Measurements from ENCODE around the gene SNRPE. TPM values are rescaled to one million over a fixed set of nuclear protein-coding genes. Genes with fewer than 3 reads are reported as not detected.
"Not testable (repeated sequence)": the region's sequence is repeated elsewhere in the genome, so short reads cannot be mapped to it uniquely, and the experiment has no call there.

The SNRPE gene
- total RNA-seq, 1 donor from 2014 or later, result 89.2 TPM

DNA sequence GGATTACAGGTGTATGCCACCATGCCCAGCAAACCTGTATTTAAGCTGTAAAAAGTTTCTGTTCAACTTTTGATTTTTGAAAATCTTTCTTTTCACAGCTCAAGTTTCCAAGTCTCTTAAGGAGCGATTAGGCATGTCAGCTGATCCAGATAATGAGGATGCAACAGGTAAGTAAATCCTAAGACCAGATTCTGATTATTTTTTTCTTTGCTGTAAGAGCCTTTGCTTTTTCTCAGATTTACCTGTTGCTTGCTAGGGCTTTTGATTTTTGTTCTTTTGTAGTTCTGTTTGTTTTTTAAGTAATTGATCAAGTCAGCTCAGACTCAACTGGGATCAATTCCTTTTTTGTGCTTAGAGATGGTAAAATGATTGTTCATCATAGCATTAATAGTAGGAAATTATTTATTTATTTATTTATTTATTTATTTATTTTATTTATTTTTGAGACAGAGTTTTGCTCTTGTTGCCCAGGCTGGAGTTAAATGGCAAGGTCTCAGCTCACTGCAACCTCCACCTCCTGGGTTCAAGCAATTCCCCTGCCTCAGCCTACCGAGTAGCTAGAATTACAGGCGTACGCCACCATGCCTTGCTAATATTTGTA is 21.1 kb upstream of the SNRPE start:
- no peaks in the 10 kb centered on the region for H3K27me3 ChIP-seq (ENCODE audit: control insufficient read depth in 3 of 3, insufficient read depth in 3 of 3, low read length in 3 of 3)
- H3K4me1 ChIP-seq (ENCODE audit: control insufficient read depth in 3 of 3, insufficient read depth in 3 of 3, low read length in 3 of 3), result no peaks in the 10 kb centered on the region
- H3K4me3 ChIP-seq (ENCODE audit: low read length in 3 of 3), result no peak overlapping the region
- H3K27ac ChIP-seq (ENCODE audit: low read depth, low read length), result no peak overlapping the region
- H3K9me3 ChIP-seq (ENCODE audit: control insufficient read depth in 3 of 3, low read length in 3 of 3), result no peaks in the 10 kb centered on the region
- H3K36me3 ChIP-seq (ENCODE audit: control insufficient read depth in 3 of 3, insufficient read depth in 3 of 3, low read length in 3 of 3), result peaks cover 26 to 40% (median 40%) of the 10 kb centered on the region in 3 donors
- H3K9ac ChIP-seq (ENCODE audit: low read depth in 1 of 3, low read length in 3 of 3), result no peak overlapping the region

DNA sequence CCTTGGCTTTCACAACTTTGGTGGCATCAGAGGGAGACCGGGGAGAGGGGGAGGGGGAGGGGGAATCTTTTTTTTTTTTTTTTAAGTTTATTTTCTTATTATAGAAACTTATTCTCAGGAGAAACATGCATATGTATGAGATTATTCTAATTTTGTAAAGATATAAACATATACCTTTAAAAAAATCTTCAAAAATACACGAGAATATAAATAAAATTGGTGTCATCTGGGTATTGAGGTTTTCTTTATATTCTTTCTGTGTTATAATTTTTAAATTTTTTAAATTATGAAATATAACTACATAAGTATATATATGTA is 18.9 kb upstream of the SNRPE start:
- Histone ChIP-seq H3K4me1 (ENCODE audit: control insufficient read depth in 3 of 3, insufficient read depth in 3 of 3, low read length in 3 of 3) (peaks cover 0 to 2% (median 0%) of the 10 kb centered on the region in 3 donors), H3K36me3 (ENCODE audit: control insufficient read depth in 3 of 3, insufficient read depth in 3 of 3, low read length in 3 of 3) (peaks cover 21 to 43% (median 32%) of the 10 kb centered on the region in 3 donors), H3K27ac (ENCODE audit: low read depth, low read length) (no peak overlapping the region), H3K4me3 (ENCODE audit: low read length in 3 of 3) (no peak overlapping the region), H3K27me3 (ENCODE audit: control insufficient read depth in 3 of 3, insufficient read depth in 3 of 3, low read length in 3 of 3) (no peaks in the 10 kb centered on the region), H3K9me3 (ENCODE audit: control insufficient read depth in 3 of 3, low read length in 3 of 3) (no peaks in the 10 kb centered on the region), H3K9ac (ENCODE audit: low read depth in 1 of 3, low read length in 3 of 3) (no peak overlapping the region)

DNA sequence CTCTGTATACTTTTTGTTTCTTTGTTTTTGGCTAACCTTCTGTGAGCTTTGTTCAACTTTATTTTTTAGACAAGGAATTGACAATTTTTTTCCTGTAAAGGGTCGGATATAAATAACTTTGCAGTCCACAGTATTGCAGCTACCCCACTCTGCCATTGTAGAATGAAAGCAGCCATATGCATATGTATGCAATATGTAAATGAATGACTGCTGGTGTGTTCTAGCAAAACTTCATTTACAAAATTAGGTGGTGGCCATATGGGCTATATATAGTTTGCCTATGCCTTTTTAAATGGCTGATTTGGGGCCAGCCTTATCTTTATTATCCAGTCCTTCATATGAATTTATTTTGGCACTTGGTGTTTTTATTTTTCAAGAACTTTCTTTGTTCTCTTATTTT is 18.0 kb upstream of the SNRPE start:
- Histone ChIP-seq H3K4me1 (ENCODE audit: control insufficient read depth in 3 of 3, insufficient read depth in 3 of 3, low read length in 3 of 3) (peaks cover 0 to 2% (median 0%) of the 10 kb centered on the region in 3 donors), H3K9me3 (ENCODE audit: control insufficient read depth in 3 of 3, low read length in 3 of 3) (no peaks in the 10 kb centered on the region), H3K27ac (ENCODE audit: low read depth, low read length) (no peak overlapping the region), H3K36me3 (ENCODE audit: control insufficient read depth in 3 of 3, insufficient read depth in 3 of 3, low read length in 3 of 3) (peaks cover 20 to 42% (median 32%) of the 10 kb centered on the region in 3 donors), H3K4me3 (ENCODE audit: low read length in 3 of 3) (no peak overlapping the region), H3K9ac (ENCODE audit: low read depth in 1 of 3, low read length in 3 of 3) (no peak overlapping the region), H3K27me3 (ENCODE audit: control insufficient read depth in 3 of 3, insufficient read depth in 3 of 3, low read length in 3 of 3) (no peaks in the 10 kb centered on the region)

DNA sequence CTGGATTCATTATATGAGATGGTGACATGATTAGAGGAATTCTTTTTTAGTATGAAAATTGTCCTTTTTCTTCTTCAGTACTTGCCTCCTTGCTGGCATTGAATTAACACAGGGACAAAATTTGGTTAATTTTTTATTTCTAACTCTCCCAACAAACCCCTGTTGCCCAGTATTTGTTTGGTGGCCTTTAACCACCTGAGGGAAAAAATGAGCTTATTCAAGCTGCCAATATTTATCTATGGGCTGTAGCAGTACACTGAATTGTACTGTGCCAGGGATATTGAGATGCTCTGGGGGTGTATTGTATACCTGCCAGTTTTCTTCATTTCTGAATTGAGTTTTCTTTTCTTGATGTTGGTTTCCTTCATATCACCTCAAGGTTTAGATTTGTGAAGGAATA is 8.3 kb upstream of the SNRPE start:
- H3K36me3 ChIP-seq (ENCODE audit: control insufficient read depth in 3 of 3, insufficient read depth in 3 of 3, low read length in 3 of 3), result peaks cover 29 to 58% (median 43%) of the 10 kb centered on the region in 3 donors

DNA sequence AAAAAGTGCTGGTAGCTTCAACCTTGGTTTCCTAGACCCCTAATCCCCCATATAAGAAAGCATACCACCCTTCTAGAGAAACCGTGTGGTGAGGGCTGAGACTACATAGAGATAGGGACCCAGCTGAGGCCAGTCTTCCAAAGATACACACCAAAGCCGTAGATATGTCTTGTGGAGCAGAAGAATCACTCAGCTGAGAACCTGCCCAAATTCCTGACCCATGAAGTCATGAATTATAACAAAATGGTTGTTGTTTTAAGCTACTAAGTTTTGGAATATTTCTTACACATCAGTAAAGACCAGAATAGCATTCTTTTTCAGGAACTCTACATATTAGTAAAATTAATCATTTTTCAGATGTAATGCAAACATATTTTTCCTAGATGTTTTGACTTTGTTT is 3.3 kb upstream of the SNRPE start:
- peaks cover 11 to 21% (median 14%) of the 10 kb centered on the region in 3 donors for H3K4me1 ChIP-seq (ENCODE audit: control insufficient read depth in 3 of 3, insufficient read depth in 3 of 3, low read length in 3 of 3)
- peak overlapping the region in 1 of 3 donors; percentile 30 for H3K9ac ChIP-seq (ENCODE audit: low read depth in 1 of 3, low read length in 3 of 3)
- no peak overlapping the region for H3K4me3 ChIP-seq (ENCODE audit: low read length in 3 of 3)
- H3K36me3 ChIP-seq (ENCODE audit: control insufficient read depth in 3 of 3, insufficient read depth in 3 of 3, low read length in 3 of 3), result peaks cover 0 to 19% (median 9%) of the 10 kb centered on the region in 3 donors
- no peaks in the 10 kb centered on the region for H3K27me3 ChIP-seq (ENCODE audit: control insufficient read depth in 3 of 3, insufficient read depth in 3 of 3, low read length in 3 of 3)
- no peaks in the 10 kb centered on the region for H3K9me3 ChIP-seq (ENCODE audit: control insufficient read depth in 3 of 3, low read length in 3 of 3)
- H3K27ac ChIP-seq (ENCODE audit: low read depth, low read length), result no peak overlapping the region

More for the DNA sequence above, 8.3 kb upstream of the SNRPE start:
- not testable (repeated sequence) for H3K27me3 ChIP-seq (ENCODE audit: control insufficient read depth in 3 of 3, insufficient read depth in 3 of 3, low read length in 3 of 3); H3K4me3 ChIP-seq (ENCODE audit: low read length in 3 of 3); H3K27ac ChIP-seq (ENCODE audit: low read depth, low read length); H3K9me3 ChIP-seq (ENCODE audit: control insufficient read depth in 3 of 3, low read length in 3 of 3); H3K9ac ChIP-seq (ENCODE audit: low read depth in 1 of 3, low read length in 3 of 3); H3K4me1 ChIP-seq (ENCODE audit: control insufficient read depth in 3 of 3, insufficient read depth in 3 of 3, low read length in 3 of 3)

DNA sequence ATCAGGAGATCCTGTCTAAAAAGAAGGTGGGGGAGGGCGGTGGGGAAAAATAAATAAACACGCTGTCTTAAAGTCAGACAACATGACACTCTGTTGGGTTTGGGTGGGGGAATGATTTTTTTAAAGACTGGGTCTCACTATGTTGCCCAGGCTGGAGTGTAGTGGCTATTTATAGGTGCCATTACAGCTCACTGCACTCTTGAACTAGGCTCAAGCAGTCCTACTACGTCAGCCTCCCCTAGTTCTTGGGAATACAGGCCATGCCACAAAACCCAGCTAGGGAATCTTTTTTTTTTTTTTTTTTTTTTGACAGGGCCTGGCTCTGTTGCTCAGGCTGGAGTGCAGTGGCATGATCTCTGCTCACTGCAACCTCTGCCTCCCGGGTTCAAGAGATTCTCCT is 2.4 kb upstream of the SNRPE start:
- H3K9me3 ChIP-seq (ENCODE audit: control insufficient read depth in 3 of 3, low read length in 3 of 3), result no peaks in the 10 kb centered on the region
- H3K36me3 ChIP-seq (ENCODE audit: control insufficient read depth in 3 of 3, insufficient read depth in 3 of 3, low read length in 3 of 3), result peaks cover 0 to 14% (median 7%) of the 10 kb centered on the region in 3 donors
- no peaks in the 10 kb centered on the region for H3K27me3 ChIP-seq (ENCODE audit: control insufficient read depth in 3 of 3, insufficient read depth in 3 of 3, low read length in 3 of 3)
- no peak overlapping the region for H3K27ac ChIP-seq (ENCODE audit: low read depth, low read length)
- no peak overlapping the region for H3K4me3 ChIP-seq (ENCODE audit: low read length in 3 of 3)
- peaks cover 11 to 21% (median 14%) of the 10 kb centered on the region in 3 donors for H3K4me1 ChIP-seq (ENCODE audit: control insufficient read depth in 3 of 3, insufficient read depth in 3 of 3, low read length in 3 of 3)
- no peak overlapping the region for H3K9ac ChIP-seq (ENCODE audit: low read depth in 1 of 3, low read length in 3 of 3)

DNA sequence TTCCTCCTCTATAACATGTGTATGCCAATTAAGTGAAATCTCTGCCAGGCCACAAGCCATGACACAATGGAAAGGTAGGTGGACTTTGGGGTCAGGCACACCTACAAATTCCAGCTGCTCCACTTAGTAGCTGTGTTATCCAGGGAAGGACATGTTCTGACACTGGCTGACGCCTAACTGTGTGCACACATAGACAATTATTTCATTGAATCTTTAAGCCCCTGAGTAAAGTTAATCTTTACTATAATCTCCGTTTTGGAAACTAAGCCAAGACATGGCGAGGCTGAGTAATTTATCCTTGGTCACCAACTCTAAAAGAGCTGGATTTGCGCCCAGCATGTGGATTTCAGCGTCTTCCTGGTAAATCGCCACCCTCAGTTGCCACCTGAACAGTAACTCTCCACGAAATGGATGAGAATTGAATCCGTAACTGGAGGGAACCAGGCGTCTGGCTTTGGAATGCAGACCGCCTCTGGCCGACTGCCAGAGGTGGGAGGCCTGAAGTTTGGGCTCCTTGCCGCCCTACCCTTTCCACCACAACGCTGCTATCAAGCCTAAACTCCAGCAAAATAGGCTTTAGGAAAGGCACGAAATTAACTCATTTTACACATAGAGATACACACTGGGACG is 888 bp upstream of the SNRPE start:
- Histone ChIP-seq H3K9me3 (ENCODE audit: control insufficient read depth in 3 of 3, low read length in 3 of 3) (no peaks in the 10 kb centered on the region), H3K27me3 (ENCODE audit: control insufficient read depth in 3 of 3, insufficient read depth in 3 of 3, low read length in 3 of 3) (no peaks in the 10 kb centered on the region), H3K9ac (ENCODE audit: low read depth in 1 of 3, low read length in 3 of 3) (peak overlapping the region; percentile 8 to 88 (median 70)), H3K4me1 (ENCODE audit: control insufficient read depth in 3 of 3, insufficient read depth in 3 of 3, low read length in 3 of 3) (peaks cover 11 to 21% (median 14%) of the 10 kb centered on the region in 3 donors), H3K4me3 (ENCODE audit: low read length in 3 of 3) (peak overlapping the region; percentile 98 to 99 (median 99)), H3K36me3 (ENCODE audit: control insufficient read depth in 3 of 3, insufficient read depth in 3 of 3, low read length in 3 of 3) (peaks cover 5 to 13% (median 10%) of the 10 kb centered on the region in 3 donors), H3K27ac (ENCODE audit: low read depth, low read length) (no peak overlapping the region)

DNA sequence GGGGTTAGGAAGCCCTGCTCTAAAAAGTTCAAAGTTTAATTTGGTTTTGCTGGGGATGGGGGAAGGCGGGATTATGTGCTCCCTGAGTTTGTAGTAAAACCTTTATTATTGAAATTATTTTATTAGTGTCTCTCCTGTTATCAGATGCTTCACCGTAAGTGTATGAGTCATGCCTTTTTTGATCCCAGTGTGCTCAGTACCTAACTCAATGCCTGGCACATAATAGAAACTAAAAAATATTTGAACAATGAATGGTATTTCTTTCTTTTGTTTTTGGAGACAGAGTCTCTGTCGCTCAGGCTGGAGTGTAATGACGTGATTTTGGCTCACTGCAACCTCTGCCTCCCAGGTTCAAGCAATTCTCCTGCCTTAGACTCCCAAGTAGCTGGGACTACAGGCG is 6.4 kb downstream of the SNRPE start:
- Histone ChIP-seq H3K4me3 (ENCODE audit: low read length in 3 of 3) (no peak overlapping the region), H3K4me1 (ENCODE audit: control insufficient read depth in 3 of 3, insufficient read depth in 3 of 3, low read length in 3 of 3) (peaks cover 0 to 6% (median 0%) of the 10 kb centered on the region in 3 donors), H3K36me3 (ENCODE audit: control insufficient read depth in 3 of 3, insufficient read depth in 3 of 3, low read length in 3 of 3) (peaks cover 32 to 50% (median 48%) of the 10 kb centered on the region in 3 donors), H3K9ac (ENCODE audit: low read depth in 1 of 3, low read length in 3 of 3) (no peak overlapping the region), H3K27me3 (ENCODE audit: control insufficient read depth in 3 of 3, insufficient read depth in 3 of 3, low read length in 3 of 3) (no peaks in the 10 kb centered on the region), H3K9me3 (ENCODE audit: control insufficient read depth in 3 of 3, low read length in 3 of 3) (no peaks in the 10 kb centered on the region), H3K27ac (ENCODE audit: low read depth, low read length) (no peak overlapping the region)

DNA sequence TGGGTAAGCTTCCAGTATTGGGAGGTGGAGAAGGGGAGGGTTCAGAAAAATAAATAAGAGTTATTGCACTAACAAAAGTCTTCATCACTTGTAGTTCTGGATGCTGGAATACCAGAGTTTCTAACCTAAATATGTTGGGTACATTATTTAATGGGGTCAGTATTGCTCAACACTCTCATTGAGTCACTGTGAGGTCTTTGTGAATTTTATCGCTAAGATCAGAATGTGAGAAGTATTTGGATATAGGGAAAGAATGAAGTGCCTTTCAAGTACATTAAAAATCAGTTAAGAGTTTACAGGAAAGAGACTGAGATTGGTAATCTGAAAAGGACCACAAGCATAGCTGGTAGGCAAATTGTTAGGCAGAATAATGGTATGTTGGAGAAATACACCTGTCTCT is 8.8 kb downstream of the SNRPE start:
- H3K9me3 ChIP-seq (ENCODE audit: control insufficient read depth in 3 of 3, low read length in 3 of 3), result no peaks in the 10 kb centered on the region
- no peak overlapping the region for H3K9ac ChIP-seq (ENCODE audit: low read depth in 1 of 3, low read length in 3 of 3)
- no peak overlapping the region for H3K4me3 ChIP-seq (ENCODE audit: low read length in 3 of 3)
- peaks cover 0 to 5% (median 0%) of the 10 kb centered on the region in 3 donors for H3K4me1 ChIP-seq (ENCODE audit: control insufficient read depth in 3 of 3, insufficient read depth in 3 of 3, low read length in 3 of 3)
- peaks cover 38 to 52% (median 48%) of the 10 kb centered on the region in 3 donors for H3K36me3 ChIP-seq (ENCODE audit: control insufficient read depth in 3 of 3, insufficient read depth in 3 of 3, low read length in 3 of 3)
- H3K27ac ChIP-seq (ENCODE audit: low read depth, low read length), result no peak overlapping the region
- H3K27me3 ChIP-seq (ENCODE audit: control insufficient read depth in 3 of 3, insufficient read depth in 3 of 3, low read length in 3 of 3), result no peaks in the 10 kb centered on the region

DNA sequence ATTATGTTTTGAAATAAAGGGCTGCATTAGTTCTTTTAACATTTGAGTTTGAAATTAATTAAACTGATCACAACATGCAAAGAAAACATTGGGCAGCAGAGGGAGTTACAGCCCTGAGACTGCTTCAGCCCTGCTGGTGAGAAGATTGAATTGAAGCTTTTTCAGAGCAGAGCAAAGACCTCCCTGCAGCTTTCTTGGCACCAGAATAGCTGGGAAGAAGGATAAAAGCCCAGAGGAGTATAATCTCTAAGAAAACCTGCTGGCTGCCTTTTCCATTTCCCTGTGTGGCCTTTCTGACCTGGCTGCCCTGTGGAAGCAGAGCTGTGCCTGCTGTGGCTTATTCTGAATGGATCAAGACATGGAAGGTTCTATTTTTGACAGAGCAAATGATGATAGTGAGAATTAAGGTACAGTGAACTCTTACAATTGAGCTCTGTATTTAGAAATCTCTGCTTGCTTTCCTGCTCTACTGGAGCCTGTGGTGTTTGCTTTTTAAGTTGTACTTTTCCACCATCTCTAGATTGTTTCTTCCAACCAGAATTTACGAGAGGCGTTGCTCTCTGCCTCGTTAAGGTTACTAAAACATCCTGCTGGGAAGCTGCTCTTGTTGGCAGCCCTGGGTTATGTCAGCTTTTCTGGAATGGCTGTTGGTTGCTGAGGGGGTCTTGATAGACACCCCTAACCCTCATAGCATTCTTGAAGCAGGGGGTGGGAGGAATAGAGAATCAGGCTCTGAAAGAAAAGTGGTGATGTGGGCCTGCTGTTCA is 9.9 kb downstream of the SNRPE start:
- Histone ChIP-seq H3K9ac (ENCODE audit: low read depth in 1 of 3, low read length in 3 of 3) (peak overlapping the region in 1 of 3 donors; percentile 9), H3K4me1 (ENCODE audit: control insufficient read depth in 3 of 3, insufficient read depth in 3 of 3, low read length in 3 of 3) (peaks cover 0 to 5% (median 0%) of the 10 kb centered on the region in 3 donors), H3K27me3 (ENCODE audit: control insufficient read depth in 3 of 3, insufficient read depth in 3 of 3, low read length in 3 of 3) (no peaks in the 10 kb centered on the region), H3K4me3 (ENCODE audit: low read length in 3 of 3) (no peak overlapping the region), H3K36me3 (ENCODE audit: control insufficient read depth in 3 of 3, insufficient read depth in 3 of 3, low read length in 3 of 3) (peaks cover 29 to 41% (median 38%) of the 10 kb centered on the region in 3 donors), H3K27ac (ENCODE audit: low read depth, low read length) (no peak overlapping the region), H3K9me3 (ENCODE audit: control insufficient read depth in 3 of 3, low read length in 3 of 3) (no peaks in the 10 kb centered on the region)
